Neural crest cell (in vitro differentiated cells): ENCODE measurements around the gene CCDC90B. TPM values are rescaled to one million over a fixed set of nuclear protein-coding genes. Genes with fewer than 3 reads are reported as not detected.
"Not testable (repeated sequence)": the region's sequence is repeated elsewhere in the genome, so short reads cannot be mapped to it uniquely, and the experiment has no call there.

ENCODE experiments used
- DNase-seq: peaks from one replicate; pipeline ENCODE4 v3.0.0; 2021; ENCODE audit warnings: low read depth, mixed read lengths, low spot score
- H3K27ac Mint-ChIP-seq: one replicate; pipeline ENCODE4 v1.8.0; 2021; ENCODE audit warnings: mild to moderate bottlenecking, mixed read lengths; ENCODE audit not compliant: unreplicated experiment
- H3K27me3 Mint-ChIP-seq: 2 replicates; pipeline ENCODE4 v1.8.0; 2021; ENCODE audit warnings: low read depth, mild to moderate bottlenecking, mixed read lengths
- H3K36me3 Mint-ChIP-seq: 2 replicates; pipeline ENCODE4 v1.8.0; 2021; ENCODE audit warnings: low read depth, mild to moderate bottlenecking, mixed read lengths
- H3K4me1 Mint-ChIP-seq: 2 replicates; pipeline ENCODE4 v1.8.0; 2021; ENCODE audit warnings: mixed read lengths
- H3K4me3 Mint-ChIP-seq: one replicate; pipeline ENCODE4 v1.8.0; 2021; ENCODE audit warnings: mild to moderate bottlenecking, mixed read lengths
- H3K9me3 Mint-ChIP-seq: 2 replicates; pipeline ENCODE4 v1.8.0; 2021; ENCODE audit warnings: mixed read lengths
- CTCF ChIP-seq: fragments of 200-600 bp; sonication (generic); conservative IDR thresholded peaks from 2 replicates; pipeline ENCODE4 v1.5.0; 2021; ENCODE audit warnings: antibody characterized with exemption, mild to moderate bottlenecking
- total RNA-seq: library from RNA; stranded (reverse); gene quantifications from 2 replicates; pipeline ENCODE4 v1.2.1, GENCODE V29; 2021

Gene CCDC90B
- total RNA-seq, 1 donor from 2014 or later, result 42.2 TPM

- TF ChIP-seq CTCF, result no peak
- Mint-ChIP-seq H3K27me3 (peaks cover 14% of the 10 kb centered on the region), H3K4me1 (no peaks in the 10 kb centered on the region), H3K9me3 (no peaks in the 10 kb centered on the region), H3K4me3 (no peak overlapping the region), H3K27ac (no peak overlapping the region), H3K36me3 (peaks cover 3% of the 10 kb centered on the region)
- no peak for DNase-seq
Observed at GRCh38 chr11:83318931-83319330, 32.8 kb upstream of the CCDC90B start.

- no peak for TF ChIP-seq CTCF
- Mint-ChIP-seq H3K4me3 (no peak overlapping the region), H3K27ac (no peak overlapping the region), H3K9me3 (no peaks in the 10 kb centered on the region), H3K27me3 (peaks cover 8% of the 10 kb centered on the region), H3K4me1 (no peaks in the 10 kb centered on the region), H3K36me3 (peaks cover 3% of the 10 kb centered on the region)
- no peak for DNase-seq
Observed at GRCh38 chr11:83317757-83318690, 31.9 kb upstream of the CCDC90B start.

- not testable (repeated sequence) for DNase-seq, H3K36me3 Mint-ChIP-seq, H3K4me3 Mint-ChIP-seq, H3K9me3 Mint-ChIP-seq, H3K4me1 Mint-ChIP-seq, H3K27ac Mint-ChIP-seq, H3K27me3 Mint-ChIP-seq
Observed at GRCh38 chr11:83316897-83317268, 30.7 kb upstream of the CCDC90B start.

GRCh38 chr11:83316143-83316896, 30.2 kb upstream of the CCDC90B start:
- not testable (repeated sequence) for H3K36me3 Mint-ChIP-seq, H3K4me1 Mint-ChIP-seq, DNase-seq, H3K27ac Mint-ChIP-seq, H3K27me3 Mint-ChIP-seq, H3K4me3 Mint-ChIP-seq, H3K9me3 Mint-ChIP-seq

- Mint-ChIP-seq H3K36me3 (no peaks in the 10 kb centered on the region), H3K27me3 (no peaks in the 10 kb centered on the region), H3K4me3 (no peak overlapping the region), H3K9me3 (no peaks in the 10 kb centered on the region), H3K27ac (no peak overlapping the region), H3K4me1 (no peaks in the 10 kb centered on the region)
- TF ChIP-seq CTCF, result no peak
- no peak for DNase-seq
Observed at GRCh38 chr11:83312430-83312829, 26.3 kb upstream of the CCDC90B start.

GRCh38 chr11:83311701-83312100, 25.5 kb upstream of the CCDC90B start:
- Mint-ChIP-seq H3K36me3 (no peaks in the 10 kb centered on the region), H3K4me3 (no peak overlapping the region), H3K27ac (no peak overlapping the region), H3K27me3 (no peaks in the 10 kb centered on the region), H3K9me3 (no peaks in the 10 kb centered on the region), H3K4me1 (no peaks in the 10 kb centered on the region)
- no peak for DNase-seq
- no peak for TF ChIP-seq CTCF
